ENCODE results near the gene PLEKHG4. TPM values are rescaled to one million over a fixed set of nuclear protein-coding genes. Genes with fewer than 3 reads are reported as not detected.

PLEKHG4 gene
- total RNA-seq, 4 donors from 2014 or later, result 6.8 to 45.3 (median 17.1) TPM

DNA sequence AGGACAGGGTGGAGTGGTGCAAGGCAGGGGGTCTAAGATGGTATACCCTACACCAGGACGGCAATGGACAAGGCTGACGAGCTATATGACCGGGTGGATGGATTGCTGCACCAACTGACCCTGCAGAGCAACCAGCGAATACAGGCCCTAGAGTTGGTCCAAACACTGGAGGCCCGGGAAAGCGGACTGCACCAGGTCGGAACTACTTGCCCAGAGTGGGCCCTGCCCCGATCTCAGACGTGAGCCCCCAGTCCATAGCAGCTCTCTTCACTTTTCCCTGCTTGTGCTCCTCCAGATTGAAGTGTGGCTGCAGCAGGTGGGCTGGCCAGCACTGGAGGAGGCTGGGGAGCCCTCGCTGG is 3.1 kb downstream of the PLEKHG4 start:
- TF ChIP-seq, protein P1, sequence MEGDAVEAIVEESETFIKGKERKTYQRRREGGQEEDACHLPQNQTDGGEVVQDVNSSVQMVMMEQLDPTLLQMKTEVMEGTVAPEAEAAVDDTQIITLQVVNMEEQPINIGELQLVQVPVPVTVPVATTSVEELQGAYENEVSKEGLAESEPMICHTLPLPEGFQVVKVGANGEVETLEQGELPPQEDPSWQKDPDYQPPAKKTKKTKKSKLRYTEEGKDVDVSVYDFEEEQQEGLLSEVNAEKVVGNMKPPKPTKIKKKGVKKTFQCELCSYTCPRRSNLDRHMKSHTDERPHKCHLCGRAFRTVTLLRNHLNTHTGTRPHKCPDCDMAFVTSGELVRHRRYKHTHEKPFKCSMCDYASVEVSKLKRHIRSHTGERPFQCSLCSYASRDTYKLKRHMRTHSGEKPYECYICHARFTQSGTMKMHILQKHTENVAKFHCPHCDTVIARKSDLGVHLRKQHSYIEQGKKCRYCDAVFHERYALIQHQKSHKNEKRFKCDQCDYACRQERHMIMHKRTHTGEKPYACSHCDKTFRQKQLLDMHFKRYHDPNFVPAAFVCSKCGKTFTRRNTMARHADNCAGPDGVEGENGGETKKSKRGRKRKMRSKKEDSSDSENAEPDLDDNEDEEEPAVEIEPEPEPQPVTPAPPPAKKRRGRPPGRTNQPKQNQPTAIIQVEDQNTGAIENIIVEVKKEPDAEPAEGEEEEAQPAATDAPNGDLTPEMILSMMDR (IDR thresholded peaks at IDR 0.05), result no peak
- TF ChIP-seq POLR2A (IDR thresholded peaks at IDR 0.05), result no peak
- H3K27ac ChIP-seq, result no peak overlapping the region
- H3K27me3 ChIP-seq, result no peaks in the 10 kb centered on the region
- no peaks in the 10 kb centered on the region for H3K9me3 ChIP-seq
- intact Hi-C loops (cut with DNase I; ENCODE audit: low total_unique reads), result no loop called here
- H3K36me3 ChIP-seq, result no peaks in the 10 kb centered on the region
- no peak overlapping the region for H3K4me3 ChIP-seq
- DNase-seq, result no peak
- H3K4me1 ChIP-seq, result peaks cover 0 to 5% of the 10 kb centered on the region in 2 donors

DNA sequence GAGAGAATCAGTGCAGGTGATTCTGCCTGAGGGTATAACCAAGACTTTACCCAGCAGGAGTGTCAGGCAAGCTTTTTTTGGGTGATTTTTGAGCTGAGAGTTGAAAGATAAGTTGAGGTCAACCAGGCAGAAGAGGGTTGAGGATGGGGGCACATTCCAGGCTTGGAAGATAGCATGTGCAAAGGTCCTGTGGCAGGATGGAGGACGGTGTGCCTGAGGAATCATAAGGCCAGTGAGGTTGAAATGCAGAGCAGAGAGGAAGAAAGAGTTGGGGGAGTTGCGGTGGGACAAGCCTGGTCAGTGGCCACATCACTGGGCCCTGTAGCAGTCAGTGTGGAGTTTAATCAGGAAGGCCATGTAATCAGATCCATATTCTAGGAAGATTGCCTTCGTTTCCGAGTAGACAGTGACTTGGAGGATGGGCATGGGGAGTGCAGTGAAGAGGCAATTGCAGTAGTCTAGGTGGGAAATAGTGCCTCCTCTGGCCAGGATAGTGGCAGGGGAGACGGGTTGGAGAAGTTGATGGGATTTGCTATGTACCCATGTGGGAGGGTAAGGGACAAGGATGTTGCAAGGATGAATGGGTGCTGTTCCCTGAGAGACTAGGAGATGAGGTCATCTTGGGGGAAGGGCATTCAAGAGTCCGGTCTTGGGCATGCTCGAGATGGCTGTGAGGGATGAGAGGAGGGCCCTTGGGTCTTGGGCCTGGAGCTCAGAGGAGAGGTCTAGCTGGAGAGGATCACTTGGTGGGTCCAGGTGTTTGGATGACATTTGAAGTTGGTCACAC is 3.9 kb downstream of the PLEKHG4 start:
- no peaks in the 10 kb centered on the region for H3K27me3 ChIP-seq
- no peaks in the 10 kb centered on the region for H3K36me3 ChIP-seq
- peaks cover 0 to 4% of the 10 kb centered on the region in 2 donors for H3K4me1 ChIP-seq
- no peak overlapping the region for H3K27ac ChIP-seq
- no peaks in the 10 kb centered on the region for H3K9me3 ChIP-seq
- H3K4me3 ChIP-seq, result no peak overlapping the region
- no peak for DNase-seq
- TF ChIP-seq, protein P1 (IDR thresholded peaks at IDR 0.05), result no peak
- no peak for TF ChIP-seq POLR2A (IDR thresholded peaks at IDR 0.05)
- intact Hi-C loops (cut with DNase I; ENCODE audit: low total_unique reads), result no loop called here

DNA sequence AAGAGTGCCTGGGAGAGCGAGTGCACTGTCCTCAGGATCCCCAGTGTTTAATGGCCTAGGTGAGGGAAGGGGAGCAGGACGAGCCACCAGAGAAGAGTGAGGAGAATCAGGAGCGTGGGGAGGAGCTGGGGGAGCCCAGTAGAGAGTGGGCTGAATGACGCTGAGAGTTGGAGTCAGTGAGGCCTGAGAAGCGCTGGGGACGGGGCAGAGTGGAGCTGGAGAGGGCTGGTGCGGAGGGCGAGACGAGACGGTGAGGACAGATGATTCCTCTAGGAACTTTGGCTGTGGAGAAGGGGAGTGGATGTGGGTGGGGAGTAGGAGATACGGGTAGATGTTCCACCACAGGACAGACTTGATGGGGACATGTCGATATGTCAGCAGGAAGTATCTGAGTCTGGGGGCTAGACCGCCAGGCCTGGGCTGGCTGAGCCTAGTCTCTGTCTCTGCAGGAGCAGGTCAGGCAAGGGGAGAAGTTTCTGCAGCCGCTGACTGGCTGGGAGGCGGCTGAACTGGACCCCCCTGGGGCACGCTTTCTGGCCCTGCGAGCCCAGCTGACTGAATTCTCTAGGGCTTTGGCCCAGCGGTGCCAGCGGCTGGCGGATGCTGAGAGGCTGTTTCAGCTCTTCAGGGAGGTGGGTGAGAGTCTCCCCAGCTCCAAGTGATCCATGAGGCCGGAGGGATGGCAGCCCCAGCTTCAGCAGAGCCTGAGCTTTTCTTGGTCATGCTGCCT is 4.7 kb downstream of the PLEKHG4 start:
- TF ChIP-seq, protein P1 (IDR thresholded peaks at IDR 0.05), result no peak
- no peak for TF ChIP-seq POLR2A (IDR thresholded peaks at IDR 0.05)
- Histone ChIP-seq H3K9me3 (no peaks in the 10 kb centered on the region), H3K27me3 (no peaks in the 10 kb centered on the region), H3K27ac (no peak overlapping the region), H3K4me3 (no peak overlapping the region), H3K4me1 (no peaks in the 10 kb centered on the region), H3K36me3 (no peaks in the 10 kb centered on the region)
- intact Hi-C loops (cut with DNase I; ENCODE audit: low total_unique reads), result no loop called here
- DNase-seq, result no peak

DNA sequence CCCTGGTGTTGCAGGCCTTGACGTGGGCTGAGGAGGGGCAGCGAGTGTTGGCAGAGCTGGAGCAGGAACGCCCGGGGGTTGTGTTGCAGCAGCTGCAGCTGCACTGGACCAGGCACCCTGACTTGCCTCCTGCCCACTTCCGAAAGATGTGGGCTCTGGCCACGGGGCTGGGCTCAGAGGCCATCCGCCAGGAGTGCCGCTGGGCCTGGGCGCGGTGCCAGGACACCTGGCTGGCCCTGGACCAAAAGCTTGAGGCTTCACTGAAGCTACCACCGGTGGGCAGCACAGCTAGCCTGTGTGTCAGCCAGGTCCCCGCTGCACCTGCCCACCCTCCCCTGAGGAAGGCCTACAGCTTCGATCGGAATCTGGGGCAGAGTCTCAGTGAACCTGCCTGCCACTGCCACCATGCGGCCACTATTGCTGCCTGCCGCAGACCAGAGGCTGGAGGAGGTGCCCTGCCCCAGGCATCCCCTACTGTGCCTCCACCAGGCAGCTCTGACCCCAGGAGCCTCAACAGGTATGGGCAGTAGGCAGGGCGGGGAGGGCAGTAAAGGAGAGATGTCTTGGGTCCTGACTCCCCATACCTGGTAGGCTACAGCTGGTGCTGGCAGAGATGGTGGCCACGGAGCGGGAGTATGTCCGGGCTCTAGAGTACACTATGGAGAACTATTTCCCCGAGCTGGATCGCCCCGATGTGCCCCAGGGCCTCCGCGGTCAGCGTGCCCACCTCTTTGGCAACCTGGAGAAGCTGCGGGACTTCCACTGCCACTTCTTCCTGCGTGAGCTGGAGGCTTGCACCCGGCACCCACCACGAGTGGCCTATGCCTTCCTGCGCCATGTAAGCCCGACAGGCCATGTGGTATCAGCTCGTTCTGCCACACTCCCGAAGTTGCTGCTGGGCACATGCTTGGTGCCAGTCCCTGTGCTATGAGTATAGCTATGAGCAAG is 5.6 kb downstream of the PLEKHG4 start:
- no peaks in the 10 kb centered on the region for H3K36me3 ChIP-seq
- no peaks in the 10 kb centered on the region for H3K4me1 ChIP-seq
- no peak for TF ChIP-seq POLR2A (IDR thresholded peaks at IDR 0.05)
- TF ChIP-seq, protein P1 (IDR thresholded peaks at IDR 0.05), result peak in 1 of 4 experiments; percentile 20
- intact Hi-C loops (cut with DNase I; ENCODE audit: low total_unique reads), result no loop called here
- no peak overlapping the region for H3K4me3 ChIP-seq
- DNase-seq, result no peak
- H3K27me3 ChIP-seq, result no peaks in the 10 kb centered on the region
- no peaks in the 10 kb centered on the region for H3K9me3 ChIP-seq
- no peak overlapping the region for H3K27ac ChIP-seq

Data from uterus (tissue), 4 donors.